HEK293 (cell line): Measurements from ENCODE around the gene CDK10.

Experiments
- CTCF ChIA-PET: fragments of 350-600 bp; formaldehyde crosslinking; extraction: SDS; loops from one replicate; lab custom pipeline; 2021; ENCODE audit warnings: antibody characterized with exemption; lab: Yijun Ruan, JAX
- POLR2A ChIA-PET: fragments of 300-600 bp; formaldehyde crosslinking; extraction: SDS; loops from one replicate; lab custom pipeline; 2020; ENCODE audit warnings: antibody characterized with exemption, inconsistent platforms; lab: Yijun Ruan, JAX
- H3K27ac ChIP-seq: fragments of 200-500 bp; sonication (Bioruptor generic); 2 replicates; pipeline ENCODE4 v1.5.1; 2014; ENCODE audit warnings: low read depth, low read length, control low read depth, inconsistent platforms; ENCODE audit errors: extremely low read depth
- H3K36me3 ChIP-seq, 2 experiments: fragments of 200-500 bp in 1 of 2; sonication (Bioruptor generic) in 1 of 2; 1 replicate in 1 of 2; 2 replicates in 1 of 2; pipeline ENCODE4 v1.5.1; 2014 to 2017; ENCODE audit warnings: inconsistent platforms in 2 of 2, low read length in 2 of 2; ENCODE audit not compliant: control insufficient read depth in 2 of 2, insufficient read depth in 1 of 2
- H3K4me1 ChIP-seq: fragments of 200-500 bp; sonication (Bioruptor generic); 2 replicates; pipeline ENCODE4 v1.5.1; 2014; ENCODE audit warnings: mild to moderate bottlenecking, low read length, inconsistent platforms; ENCODE audit not compliant: control insufficient read depth, insufficient read depth
- H3K4me3 ChIP-seq: 2 replicates; pipeline ENCODE4 v1.5.1; 2011; ENCODE audit warnings: low read depth, mild to moderate bottlenecking, control low read depth, low read length, moderate library complexity
- H3K9me3 ChIP-seq: fragments of 200-500 bp; sonication (Bioruptor generic); 2 replicates; pipeline ENCODE4 v1.5.1; 2014; ENCODE audit warnings: low read depth, low read length, inconsistent platforms; ENCODE audit not compliant: control insufficient read depth, insufficient read depth
- HOXA7 ChIP-seq: sonication (generic); formaldehyde crosslinking; IDR thresholded peaks from 2 replicates; pipeline ENCODE4 v1.8.1; 2022; ENCODE audit warnings: missing genetic modification reagents, borderline replicate concordance
- SETDB1 ChIP-seq: IDR thresholded peaks from one replicate; pipeline ENCODE4 v1.6.1; 2017; ENCODE audit warnings: mild to moderate bottlenecking, low read length, moderate library complexity, mixed read lengths; ENCODE audit not compliant: insufficient read length
- SP2 ChIP-seq: fragments of 450-650 bp; formaldehyde crosslinking; IDR thresholded peaks from 2 replicates; pipeline ENCODE4 v1.5.1; 2016; ENCODE audit warnings: missing biosample characterization, missing genetic modification characterization
- ZBTB7A ChIP-seq: fragments of 450-650 bp; formaldehyde crosslinking; IDR thresholded peaks from 2 replicates; pipeline ENCODE4 v1.5.1; 2016; ENCODE audit warnings: low read depth, missing biosample characterization, missing genetic modification characterization
- ZIC2 ChIP-seq: fragments of 450-650 bp; formaldehyde crosslinking; IDR thresholded peaks from 2 replicates; pipeline ENCODE4 v1.5.1; 2016; ENCODE audit warnings: missing biosample characterization, missing genetic modification characterization
- ZNF132 ChIP-seq: fragments of 450-650 bp; formaldehyde crosslinking; IDR thresholded peaks from 2 replicates; pipeline ENCODE4 v1.5.1; 2017; ENCODE audit warnings: missing biosample characterization, missing genetic modification characterization, borderline replicate concordance
- ZNF174 ChIP-seq: fragments of 450-650 bp; formaldehyde crosslinking; IDR thresholded peaks from 2 replicates; pipeline ENCODE4 v1.5.0; 2017; ENCODE audit warnings: missing biosample characterization, mild to moderate bottlenecking, missing genetic modification characterization
- ZNF214 ChIP-seq: fragments of 450-650 bp; formaldehyde crosslinking; IDR thresholded peaks from 2 replicates; pipeline ENCODE4 v1.5.1; 2017; ENCODE audit warnings: missing biosample characterization, mild to moderate bottlenecking, missing genetic modification characterization, borderline replicate concordance
- ZNF24 ChIP-seq: fragments of 450-650 bp; formaldehyde crosslinking; IDR thresholded peaks from 2 replicates; pipeline ENCODE4 v1.5.1; 2016; ENCODE audit warnings: missing biosample characterization, missing genetic modification characterization
- ZNF274 ChIP-seq, 2 experiments: fragments of 200-500 bp in 1 of 2; fragments of 450-650 bp in 1 of 2; sonication (Bioruptor generic) in 1 of 2; formaldehyde crosslinking in 1 of 2; IDR thresholded peaks; 2 replicates each; pipeline versions ENCODE4 v1.5.1 to v1.6.1; 2014 to 2016; ENCODE audit warnings: borderline replicate concordance in 1 of 2, inconsistent platforms in 1 of 2, low read length in 1 of 2, missing biosample characterization in 1 of 2, missing genetic modification characterization in 1 of 2
- ZNF416 ChIP-seq: fragments of 450-650 bp; formaldehyde crosslinking; IDR thresholded peaks from 2 replicates; pipeline ENCODE4 v1.5.1; 2016; ENCODE audit warnings: missing biosample characterization, missing genetic modification characterization
- ZNF433 ChIP-seq: fragments of 450-650 bp; formaldehyde crosslinking; IDR thresholded peaks from 2 replicates; pipeline ENCODE4 v1.5.1; 2016; ENCODE audit warnings: missing biosample characterization, missing genetic modification characterization, low read depth
- ZNF473 ChIP-seq: fragments of 450-650 bp; formaldehyde crosslinking; IDR thresholded peaks from 2 replicates; pipeline ENCODE4 v1.5.1; 2017; ENCODE audit warnings: missing biosample characterization, missing genetic modification characterization
- ZNF521 ChIP-seq: fragments of 450-650 bp; formaldehyde crosslinking; IDR thresholded peaks from 2 replicates; pipeline ENCODE4 v1.5.1; 2017; ENCODE audit warnings: missing biosample characterization, mild to moderate bottlenecking, missing genetic modification characterization
- ZNF529 ChIP-seq: fragments of 450-650 bp; formaldehyde crosslinking; IDR thresholded peaks from 2 replicates; pipeline ENCODE4 v1.5.1; 2017; ENCODE audit warnings: missing genetic modification characterization, missing biosample characterization; ENCODE audit not compliant: insufficient replicate concordance
- ZNF623 ChIP-seq: fragments of 450-650 bp; formaldehyde crosslinking; IDR thresholded peaks from 2 replicates; pipeline ENCODE4 v1.5.1; 2016; ENCODE audit warnings: missing biosample characterization, missing genetic modification characterization
- ZNF629 ChIP-seq: fragments of 450-650 bp; formaldehyde crosslinking; IDR thresholded peaks from 2 replicates; pipeline ENCODE4 v1.5.1; 2017; ENCODE audit warnings: missing biosample characterization, missing genetic modification characterization
- ZNF658 ChIP-seq: fragments of 450-650 bp; formaldehyde crosslinking; IDR thresholded peaks from 2 replicates; pipeline ENCODE4; 2016; ENCODE audit warnings: missing biosample characterization, missing genetic modification characterization
- ZSCAN16 ChIP-seq: fragments of 450-650 bp; formaldehyde crosslinking; IDR thresholded peaks from 2 replicates; pipeline ENCODE4 v1.5.1; 2016; ENCODE audit warnings: missing biosample characterization, missing genetic modification characterization
- TF ChIP-seq, protein P1 (sequence below): fragments of 450-650 bp; formaldehyde crosslinking; conservative IDR thresholded peaks from 2 replicates; pipeline ENCODE4 v1.5.1; 2016; ENCODE audit warnings: low read depth, missing biosample characterization, missing genetic modification characterization
- TF ChIP-seq, protein P2 (sequence below): fragments of 450-650 bp; formaldehyde crosslinking; IDR thresholded peaks from 2 replicates; pipeline ENCODE4 v1.5.1; 2016; ENCODE audit warnings: missing biosample characterization, missing genetic modification characterization
- TF ChIP-seq, protein P3 (sequence below): sonication (generic); formaldehyde crosslinking; IDR thresholded peaks from 2 replicates; pipeline ENCODE4 v1.8.1; 2022; ENCODE audit warnings: mild to moderate bottlenecking, moderate library complexity, missing genetic modification reagents
- TF ChIP-seq, protein P4 (sequence below): fragments of 450-650 bp; formaldehyde crosslinking; IDR thresholded peaks from 2 replicates; pipeline ENCODE4 v1.5.1; 2016; ENCODE audit warnings: missing biosample characterization, missing genetic modification characterization

The CDK10 gene

DNA sequence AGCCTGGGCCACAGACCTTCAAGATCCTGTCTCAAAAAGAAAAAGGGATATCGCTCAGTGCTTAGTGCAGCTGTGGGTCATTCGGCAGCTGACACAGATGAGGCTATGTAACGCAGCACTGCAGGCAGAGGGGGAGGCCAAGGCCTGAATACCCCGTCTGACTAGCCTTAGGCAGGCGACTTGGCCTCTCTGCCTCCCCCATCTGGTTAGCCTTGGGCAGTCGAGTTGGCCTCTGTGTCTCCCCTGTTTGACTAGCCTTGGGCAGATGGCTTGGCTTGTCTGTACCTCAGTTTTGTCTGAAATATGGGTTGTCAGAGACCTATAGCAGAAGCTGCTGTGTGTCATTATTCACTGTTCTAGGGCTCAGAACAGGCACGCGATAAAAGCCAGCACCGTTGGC lies 18.9 kb upstream of the CDK10 start (continued):
- TF ChIP-seq ZBTB7A: no peak
- no peak for TF ChIP-seq ZNF623 (tag by site-specific recombination)
- no peak for TF ChIP-seq ZNF658 (tag by site-specific recombination)
- no peak for TF ChIP-seq ZSCAN16 (tag by site-specific recombination)
- no peak for TF ChIP-seq ZNF174 (tag by site-specific recombination)
- TF ChIP-seq, protein P1, sequence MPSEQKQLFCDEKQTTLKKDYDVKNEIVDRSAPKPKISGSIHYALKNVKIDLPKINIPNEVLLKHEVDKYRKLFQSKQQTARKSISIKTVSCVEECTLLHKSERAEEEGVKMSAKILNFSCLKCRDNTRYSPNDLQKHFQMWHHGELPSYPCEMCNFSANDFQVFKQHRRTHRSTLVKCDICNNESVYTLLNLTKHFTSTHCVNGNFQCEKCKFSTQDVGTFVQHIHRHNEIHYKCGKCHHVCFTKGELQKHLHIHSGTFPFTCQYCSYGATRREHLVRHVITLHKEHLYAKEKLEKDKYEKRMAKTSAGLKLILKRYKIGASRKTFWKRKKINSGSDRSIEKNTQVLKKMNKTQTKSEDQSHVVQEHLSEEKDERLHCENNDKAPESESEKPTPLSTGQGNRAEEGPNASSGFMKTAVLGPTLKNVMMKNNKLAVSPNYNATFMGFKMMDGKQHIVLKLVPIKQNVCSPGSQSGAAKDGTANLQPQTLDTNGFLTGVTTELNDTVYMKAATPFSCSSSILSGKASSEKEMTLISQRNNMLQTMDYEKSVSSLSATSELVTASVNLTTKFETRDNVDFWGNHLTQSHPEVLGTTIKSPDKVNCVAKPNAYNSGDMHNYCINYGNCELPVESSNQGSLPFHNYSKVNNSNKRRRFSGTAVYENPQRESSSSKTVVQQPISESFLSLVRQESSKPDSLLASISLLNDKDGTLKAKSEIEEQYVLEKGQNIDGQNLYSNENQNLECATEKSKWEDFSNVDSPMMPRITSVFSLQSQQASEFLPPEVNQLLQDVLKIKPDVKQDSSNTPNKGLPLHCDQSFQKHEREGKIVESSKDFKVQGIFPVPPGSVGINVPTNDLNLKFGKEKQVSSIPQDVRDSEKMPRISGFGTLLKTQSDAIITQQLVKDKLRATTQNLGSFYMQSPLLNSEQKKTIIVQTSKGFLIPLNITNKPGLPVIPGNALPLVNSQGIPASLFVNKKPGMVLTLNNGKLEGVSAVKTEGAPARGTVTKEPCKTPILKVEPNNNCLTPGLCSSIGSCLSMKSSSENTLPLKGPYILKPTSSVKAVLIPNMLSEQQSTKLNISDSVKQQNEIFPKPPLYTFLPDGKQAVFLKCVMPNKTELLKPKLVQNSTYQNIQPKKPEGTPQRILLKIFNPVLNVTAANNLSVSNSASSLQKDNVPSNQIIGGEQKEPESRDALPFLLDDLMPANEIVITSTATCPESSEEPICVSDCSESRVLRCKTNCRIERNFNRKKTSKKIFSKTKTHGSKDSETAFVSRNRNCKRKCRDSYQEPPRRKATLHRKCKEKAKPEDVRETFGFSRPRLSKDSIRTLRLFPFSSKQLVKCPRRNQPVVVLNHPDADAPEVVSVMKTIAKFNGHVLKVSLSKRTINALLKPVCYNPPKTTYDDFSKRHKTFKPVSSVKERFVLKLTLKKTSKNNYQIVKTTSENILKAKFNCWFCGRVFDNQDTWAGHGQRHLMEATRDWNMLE: no peak
- no peak for TF ChIP-seq ZIC2 (tag by site-specific recombination)
- TF ChIP-seq, all 188 proteins: peak for 0

DNA sequence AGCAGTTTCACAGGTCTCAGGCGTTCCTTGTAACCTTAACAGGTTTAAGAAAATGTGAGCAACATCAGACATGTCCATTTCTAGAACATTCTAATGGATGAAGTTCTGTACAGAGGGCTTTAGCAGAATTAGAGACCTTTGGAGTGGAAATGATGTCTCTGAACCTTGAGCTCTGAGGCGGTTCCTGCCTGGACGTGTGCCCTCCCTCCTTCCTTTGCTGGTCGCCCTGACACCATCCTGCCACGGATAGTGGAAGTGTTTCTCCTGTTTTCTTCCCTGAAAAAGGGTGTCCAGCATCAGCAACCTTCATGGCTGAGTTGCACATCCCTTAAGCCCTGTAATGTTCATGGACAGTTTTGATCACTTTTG lies 17.7 kb upstream of the CDK10 start:
- Histone ChIP-seq H3K4me1 (no peaks in the 10 kb centered on the region), H3K4me3 (no peak overlapping the region), H3K36me3 (peaks cover 0 to 13% of the 10 kb centered on the region in 2 experiments; a peak in 2 of 3 replicates), H3K27ac (no peak overlapping the region), H3K9me3 (no peaks in the 10 kb centered on the region)
- ChIA-PET POLR2A (no interaction called here), CTCF (interaction anchor here (0.7 kb wide), 2 partner anchors 13 to 666 kb away, joined by 4 read pairs; no protein-coding TSS in a partner anchor)
- TF ChIP-seq ZNF416 (no peak), ZNF433 (no peak), SP2 (no peak), ZNF274 (IDR thresholded peaks at IDR 0.05; ENCODE audit: low read length) (no peak), ZNF274 (tag by site-specific recombination; IDR thresholded peaks at IDR 0.05; ENCODE audit: borderline replicate concordance) (no peak)
- TF ChIP-seq, protein P2, sequence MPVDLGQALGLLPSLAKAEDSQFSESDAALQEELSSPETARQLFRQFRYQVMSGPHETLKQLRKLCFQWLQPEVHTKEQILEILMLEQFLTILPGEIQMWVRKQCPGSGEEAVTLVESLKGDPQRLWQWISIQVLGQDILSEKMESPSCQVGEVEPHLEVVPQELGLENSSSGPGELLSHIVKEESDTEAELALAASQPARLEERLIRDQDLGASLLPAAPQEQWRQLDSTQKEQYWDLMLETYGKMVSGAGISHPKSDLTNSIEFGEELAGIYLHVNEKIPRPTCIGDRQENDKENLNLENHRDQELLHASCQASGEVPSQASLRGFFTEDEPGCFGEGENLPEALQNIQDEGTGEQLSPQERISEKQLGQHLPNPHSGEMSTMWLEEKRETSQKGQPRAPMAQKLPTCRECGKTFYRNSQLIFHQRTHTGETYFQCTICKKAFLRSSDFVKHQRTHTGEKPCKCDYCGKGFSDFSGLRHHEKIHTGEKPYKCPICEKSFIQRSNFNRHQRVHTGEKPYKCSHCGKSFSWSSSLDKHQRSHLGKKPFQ (tag by site-specific recombination): no peak

DNA sequence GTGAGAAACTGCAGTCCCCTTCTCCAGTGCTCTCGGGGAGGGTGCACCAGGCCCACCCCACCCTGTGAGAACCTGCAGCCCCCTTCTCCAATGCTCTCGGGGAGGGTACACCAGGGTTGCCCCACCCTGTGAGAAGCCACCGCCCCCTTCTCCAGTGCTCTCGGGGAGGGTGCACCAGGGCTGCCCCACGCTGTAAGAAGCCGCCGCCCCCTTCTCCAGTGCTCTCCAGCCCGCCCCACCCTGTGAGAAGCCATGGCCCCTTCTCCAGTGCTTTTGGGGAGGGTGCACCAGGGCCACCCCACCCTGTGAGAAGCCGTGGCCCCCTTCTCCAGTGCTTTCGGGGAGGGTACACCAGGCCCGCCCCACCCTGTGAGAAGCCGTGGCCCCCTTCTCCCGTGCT lies 16.7 kb upstream of the CDK10 start:
- TF ChIP-seq ZNF629 (tag by site-specific recombination) (no peak), ZNF521 (tag by site-specific recombination) (no peak), ZNF473 (tag by site-specific recombination) (no peak), ZIC2 (tag by site-specific recombination) (no peak), SETDB1 (no peak), ZNF529 (tag by site-specific recombination) (no peak), ZNF132 (tag by site-specific recombination) (no peak), HOXA7 (no peak), ZNF24 (tag by site-specific recombination) (no peak), ZNF214 (tag by site-specific recombination) (no peak)
- TF ChIP-seq, protein P3, sequence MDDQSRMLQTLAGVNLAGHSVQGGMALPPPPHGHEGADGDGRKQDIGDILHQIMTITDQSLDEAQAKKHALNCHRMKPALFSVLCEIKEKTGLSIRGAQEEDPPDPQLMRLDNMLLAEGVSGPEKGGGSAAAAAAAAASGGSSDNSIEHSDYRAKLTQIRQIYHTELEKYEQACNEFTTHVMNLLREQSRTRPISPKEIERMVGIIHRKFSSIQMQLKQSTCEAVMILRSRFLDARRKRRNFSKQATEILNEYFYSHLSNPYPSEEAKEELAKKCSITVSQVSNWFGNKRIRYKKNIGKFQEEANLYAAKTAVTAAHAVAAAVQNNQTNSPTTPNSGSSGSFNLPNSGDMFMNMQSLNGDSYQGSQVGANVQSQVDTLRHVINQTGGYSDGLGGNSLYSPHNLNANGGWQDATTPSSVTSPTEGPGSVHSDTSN (CRISPR knock-in tag): no peak
- TF ChIP-seq, protein P4, sequence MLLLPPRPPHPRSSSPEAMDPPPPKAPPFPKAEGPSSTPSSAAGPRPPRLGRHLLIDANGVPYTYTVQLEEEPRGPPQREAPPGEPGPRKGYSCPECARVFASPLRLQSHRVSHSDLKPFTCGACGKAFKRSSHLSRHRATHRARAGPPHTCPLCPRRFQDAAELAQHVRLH (tag by site-specific recombination): no peak
- CTCF ChIA-PET: interaction anchor here (0.6 kb wide), 1 partner anchor 29 kb away, joined by 3 read pairs; no protein-coding TSS in a partner anchor

More for the DNA sequence above, 16.7 kb upstream of the CDK10 start:
- Histone ChIP-seq H3K36me3 (peaks cover 0 to 5% of the 10 kb centered on the region in 2 experiments; a peak in 2 of 3 replicates), H3K27ac (no peak overlapping the region), H3K4me3 (no peak overlapping the region), H3K9me3 (no peaks in the 10 kb centered on the region), H3K4me1 (no peaks in the 10 kb centered on the region)
- POLR2A ChIA-PET: interaction anchor here (0.6 to 0.7 kb wide), 2 partner anchors 17 to 73 kb away, joined by 3 to 5 read pairs; partner anchors contain the start of gene CDK10
